Activated CD8-positive, alpha-beta memory T cell treated with anti-CD3 and anti-CD28 coated beads, Interleukin-2, amount 50 U/mL, for 24 hours (primary cell): Measurements from ENCODE around the gene SNUPN.

Experiments
- DNase-seq: peaks from one replicate; pipeline ENCODE4 v3.0.0-alpha.2; 2020; ENCODE audit errors: extremely low read depth

The SNUPN gene

DNA sequence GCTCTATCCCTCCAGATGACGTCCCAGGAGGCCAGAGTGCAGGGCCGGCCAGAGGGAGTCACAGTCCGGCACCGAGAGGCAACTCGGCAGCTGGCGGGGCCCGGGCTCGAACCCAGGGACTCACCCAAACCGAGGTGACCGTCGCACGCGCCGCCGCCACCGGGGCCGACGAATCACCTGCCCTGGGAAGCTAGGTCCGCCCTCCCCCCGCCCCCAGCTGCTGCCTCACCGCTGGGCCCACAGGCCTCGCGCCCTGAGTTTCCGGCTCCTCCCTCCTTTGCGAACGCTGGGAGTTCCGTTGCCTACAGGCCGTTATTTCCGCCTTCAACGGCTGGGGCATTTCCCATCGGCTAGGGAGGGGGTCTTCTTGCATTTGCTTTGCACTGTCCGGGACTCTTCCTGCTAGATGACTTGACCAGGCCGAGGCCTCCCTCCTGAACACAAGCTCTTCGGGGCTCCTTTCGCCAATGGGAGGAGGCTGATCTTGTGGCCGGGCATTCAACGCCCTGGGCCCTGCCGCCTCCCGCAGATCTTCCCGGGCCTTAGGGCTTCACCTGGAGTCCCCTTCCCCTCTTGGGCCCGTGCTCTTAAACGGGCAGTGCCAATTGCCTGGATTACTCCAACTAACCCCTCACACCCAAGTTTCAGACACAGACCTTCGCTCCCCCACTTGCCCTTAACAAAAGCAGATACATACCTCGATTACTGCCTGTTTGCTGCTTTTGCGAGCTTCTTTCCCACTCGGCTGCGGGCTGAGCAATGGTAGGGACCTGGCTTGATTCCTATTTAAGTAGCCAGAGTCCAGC is at the start of gene SNUPN:
Gene SNUPN, minus strand, starts transcription at position 184 of the 806 bp plus-strand sequence. CDS start 4,674 bp downstream, outside the sequence.
- DNase-seq = peak; percentile 86

DNA sequence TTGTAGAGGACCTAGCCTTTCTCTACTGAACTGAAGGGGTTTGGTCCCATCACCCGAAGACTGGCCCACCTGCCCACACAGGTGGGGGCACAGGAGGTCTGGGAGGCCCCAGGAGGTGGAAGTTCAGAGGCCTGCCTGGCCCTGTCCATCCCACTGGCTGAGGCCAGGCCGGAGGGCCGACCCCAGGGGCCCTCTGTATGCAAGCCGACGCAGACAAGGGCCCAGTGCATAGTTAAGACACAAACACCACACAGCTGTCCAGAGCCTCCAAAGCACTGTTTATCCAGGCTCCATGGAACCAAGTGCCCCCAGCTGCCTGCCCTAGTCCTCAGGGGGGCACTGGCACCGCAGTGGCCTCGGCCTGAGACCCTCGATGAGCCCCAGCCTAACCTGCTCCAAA is 48.8 kb upstream of the SNUPN start:
- DNase-seq = no peak

DNA sequence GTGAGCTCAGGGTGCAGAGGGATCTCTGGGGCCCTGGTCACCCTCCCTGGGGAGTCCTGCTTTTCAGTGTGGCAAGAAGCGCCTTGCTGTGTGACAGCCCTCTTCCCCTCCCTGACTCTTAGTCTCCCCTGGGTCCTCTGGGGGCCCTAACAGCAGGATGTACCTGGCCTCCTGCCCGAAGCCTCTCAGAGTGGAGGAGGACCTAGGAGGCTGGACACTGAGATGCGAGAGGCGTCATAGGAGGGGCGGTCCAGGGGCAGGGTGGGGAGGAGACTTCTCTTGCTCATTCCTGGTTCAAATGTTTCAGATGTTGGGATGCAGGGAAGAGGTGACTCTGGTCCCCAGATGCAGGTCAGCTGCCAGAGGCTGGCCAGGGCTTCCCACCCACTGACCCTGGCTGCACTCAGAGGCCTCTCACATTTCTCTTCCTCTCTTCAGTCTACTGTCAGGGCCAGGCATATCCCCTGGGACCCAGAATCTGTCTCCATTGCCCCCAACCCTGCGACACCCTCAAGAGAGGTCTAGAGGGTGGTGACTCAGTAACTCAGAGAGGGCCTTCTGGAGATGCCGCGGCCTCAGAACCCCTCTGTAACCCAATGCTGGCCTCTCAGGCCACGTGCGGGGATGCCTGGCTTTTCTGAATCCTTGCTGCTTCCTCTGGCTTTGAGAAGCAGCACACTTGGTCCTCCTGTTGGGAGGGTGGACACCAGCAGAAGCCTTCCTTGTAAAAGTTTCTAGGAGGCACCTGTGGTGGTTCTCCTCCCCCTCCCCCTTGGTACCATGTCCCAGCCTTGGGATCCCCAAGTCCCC is 48.1 kb upstream of the SNUPN start:
- DNase-seq = no peak

GRCh38 chr15:75672646-75673425 is 47.3 kb upstream of the SNUPN start:
- DNase-seq = no peak

DNA sequence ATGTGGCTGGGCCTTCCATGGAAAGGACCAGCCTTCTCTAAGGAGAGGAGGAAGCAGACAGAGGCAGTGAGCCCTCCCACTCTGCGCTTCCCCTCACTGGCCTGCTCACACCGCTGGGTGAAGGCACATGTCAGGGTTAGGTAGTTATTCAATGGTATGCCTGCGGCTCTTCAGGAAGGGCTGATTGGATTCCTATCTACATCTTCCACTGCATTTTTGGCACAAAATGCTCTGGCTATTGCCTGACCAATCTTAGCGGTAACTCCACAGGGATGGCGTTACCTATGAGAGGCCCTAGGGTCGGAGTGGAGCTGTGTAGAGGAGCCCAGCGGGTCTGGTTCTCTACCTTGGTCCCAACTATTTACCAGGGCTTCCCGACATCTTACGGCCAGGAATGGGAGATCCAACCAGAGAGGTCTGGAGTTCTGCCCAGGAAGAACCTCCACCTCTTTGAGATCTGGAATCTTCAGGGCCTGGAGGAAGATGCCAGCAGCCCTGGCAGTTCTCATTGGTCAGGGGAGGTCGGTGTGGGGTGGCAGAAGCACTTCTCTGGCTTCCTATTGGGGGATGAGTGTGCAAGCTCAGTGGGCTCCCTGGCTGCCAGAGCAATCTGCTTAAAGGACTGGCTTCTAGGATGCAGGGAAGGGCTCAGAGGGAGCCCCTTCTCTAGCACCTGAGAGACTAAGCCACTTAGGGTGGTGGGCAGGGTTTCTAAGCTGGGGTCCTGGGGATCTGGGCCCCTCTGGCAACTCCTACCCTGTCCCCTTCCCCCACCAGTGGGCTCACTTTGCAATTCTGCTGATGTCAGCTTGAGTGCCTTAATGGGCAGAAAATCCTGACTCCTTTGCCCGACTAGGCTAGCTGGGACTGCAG is 46.4 kb upstream of the SNUPN start:
- DNase-seq = no peak

DNA sequence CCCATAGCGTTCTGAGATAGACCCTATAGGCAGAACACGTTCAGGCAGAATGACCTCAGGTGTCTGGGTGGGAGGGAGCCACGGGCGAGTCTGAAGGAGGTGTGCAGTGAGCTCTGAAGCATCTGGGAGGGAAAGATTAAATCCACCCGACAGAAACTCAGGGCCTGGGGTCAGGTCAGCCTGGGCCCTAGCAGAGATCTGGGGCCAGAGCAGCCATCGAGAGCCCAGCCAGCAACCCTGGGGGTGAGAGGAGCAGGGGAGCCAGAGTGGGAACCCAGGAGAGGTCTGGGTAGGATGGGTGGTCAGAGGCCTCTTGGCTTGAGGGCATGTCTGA is 44.3 kb upstream of the SNUPN start:
- DNase-seq = no peak

- no peak for DNase-seq
These were observed 43.8 kb upstream of the SNUPN start for GRCh38 chr15:75669191-75669878.

DNA sequence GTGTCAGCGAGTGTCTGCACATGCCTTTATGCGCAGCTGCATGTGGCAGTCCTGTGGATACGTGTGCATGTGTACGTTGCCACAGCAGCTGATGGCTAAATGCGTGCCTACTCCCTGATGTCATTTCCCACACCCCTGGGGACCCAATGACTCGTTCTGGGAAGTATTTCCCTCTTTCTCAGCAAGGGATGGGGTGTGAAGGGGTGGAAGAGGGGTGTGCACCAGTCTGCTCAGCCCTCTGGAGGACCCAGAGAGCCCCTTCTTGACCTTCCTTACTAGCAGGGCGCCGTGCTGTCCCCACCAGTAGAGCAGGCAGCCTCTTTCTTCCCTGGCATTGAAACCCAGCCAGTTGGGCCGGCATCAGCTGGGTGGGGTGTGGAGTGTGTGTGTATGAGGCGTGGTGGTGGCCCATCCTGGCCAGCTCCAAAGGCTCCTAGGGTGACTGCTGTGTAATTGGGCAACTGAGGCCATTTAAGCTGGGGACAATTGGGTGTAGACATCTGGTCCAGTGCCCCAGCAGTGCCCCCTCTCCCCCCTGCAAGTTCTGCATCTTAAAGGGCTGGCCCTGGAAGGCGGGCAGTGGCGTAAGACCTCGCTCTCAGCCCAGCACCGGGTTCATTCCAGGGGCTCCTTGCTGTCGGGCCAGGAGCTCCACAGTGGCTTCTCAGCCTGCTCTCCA is 41.4 kb upstream of the SNUPN start:
- no peak for DNase-seq

- DNase-seq = no peak
These were observed 38.5 kb upstream of the SNUPN start for GRCh38 chr15:75663931-75664421.

DNA sequence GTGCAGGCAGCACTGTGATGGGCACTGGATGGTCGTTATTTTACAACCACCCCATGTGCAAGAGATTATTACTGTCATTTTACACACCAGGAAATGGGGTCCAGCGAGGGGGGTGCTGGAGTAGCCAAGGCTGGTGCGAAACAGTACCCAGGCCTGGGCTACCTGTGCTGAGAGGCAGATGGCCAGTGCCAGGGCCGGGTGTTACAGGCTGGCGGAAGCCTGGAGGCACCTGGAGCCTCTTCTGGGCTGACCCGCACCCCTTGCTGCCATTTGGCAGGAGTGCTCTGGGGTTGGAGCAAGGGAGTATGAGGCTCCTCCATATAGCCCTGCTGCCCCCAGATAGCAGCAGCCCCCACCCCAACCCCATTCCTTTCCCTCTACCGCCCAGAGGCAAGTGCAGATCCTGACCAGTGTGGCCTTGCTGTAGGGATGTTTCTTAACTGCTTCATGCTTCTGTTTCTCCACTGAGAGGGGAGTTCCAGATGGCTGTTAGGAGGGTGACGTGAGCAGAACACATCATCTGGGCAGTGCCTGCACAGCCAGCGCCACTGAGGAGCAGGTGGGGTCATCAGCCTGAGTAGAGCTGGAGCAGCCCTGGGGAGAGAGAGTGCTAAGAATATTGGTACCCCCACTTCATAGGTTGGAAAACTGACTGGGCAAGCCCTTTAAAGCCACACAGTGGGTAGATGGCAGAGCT is 37.4 kb upstream of the SNUPN start:
- no peak for DNase-seq

DNA sequence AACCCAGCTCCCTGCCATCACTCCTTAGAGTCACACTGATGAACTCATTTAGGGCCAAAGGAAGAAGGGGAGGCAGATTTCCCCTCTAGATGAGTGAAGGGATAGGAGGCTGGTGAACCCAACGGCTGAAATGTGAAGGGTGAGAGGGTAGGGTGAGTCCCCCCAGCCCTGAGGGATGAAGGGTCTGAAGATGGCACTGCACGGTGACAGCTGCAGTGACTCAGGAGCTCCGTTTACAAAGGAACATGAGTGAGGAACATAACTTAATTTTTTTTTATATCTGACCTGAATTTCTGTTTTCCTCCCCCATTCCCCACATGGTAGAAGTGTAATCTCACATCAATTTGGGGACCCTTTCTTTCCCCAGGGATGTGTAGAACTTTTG is 36.2 kb upstream of the SNUPN start:
- DNase-seq = no peak

- DNase-seq = no peak
These were observed 35.7 kb upstream of the SNUPN start for GRCh38 chr15:75661100-75661755.

DNA sequence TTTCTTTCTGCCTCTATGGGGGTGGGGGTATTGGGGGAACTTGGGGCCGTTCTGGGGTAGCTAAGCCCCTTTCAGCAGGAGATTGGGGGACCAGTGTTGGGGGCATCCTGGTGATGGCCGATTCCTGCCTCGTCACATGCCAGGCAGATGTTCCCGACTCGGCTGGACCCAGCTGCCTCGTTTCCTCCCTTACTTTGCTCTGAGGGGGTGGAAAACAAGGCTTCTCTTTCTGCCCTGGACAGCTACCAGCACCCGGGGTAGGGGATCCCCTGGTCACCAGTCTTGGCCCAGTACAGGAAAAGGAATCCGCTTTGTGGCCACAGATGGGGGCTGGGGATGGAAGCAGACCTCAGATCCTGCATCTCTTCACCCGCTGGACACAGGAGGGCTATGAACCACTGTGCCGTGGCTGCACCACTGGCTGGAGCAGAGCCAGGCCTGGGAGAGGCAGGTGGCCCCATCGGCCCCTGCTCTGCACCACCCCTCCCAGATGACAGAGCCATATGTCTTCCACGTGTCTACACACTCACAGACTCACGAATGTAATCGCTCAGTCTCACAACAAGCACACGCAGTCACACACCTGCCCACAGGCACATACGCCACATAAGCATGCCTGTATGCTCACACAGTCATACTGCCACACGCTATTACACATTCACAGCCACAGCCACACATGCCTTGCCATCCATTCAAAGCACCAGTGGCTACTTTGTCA is 34.6 kb upstream of the SNUPN start:
- no peak for DNase-seq

DNA sequence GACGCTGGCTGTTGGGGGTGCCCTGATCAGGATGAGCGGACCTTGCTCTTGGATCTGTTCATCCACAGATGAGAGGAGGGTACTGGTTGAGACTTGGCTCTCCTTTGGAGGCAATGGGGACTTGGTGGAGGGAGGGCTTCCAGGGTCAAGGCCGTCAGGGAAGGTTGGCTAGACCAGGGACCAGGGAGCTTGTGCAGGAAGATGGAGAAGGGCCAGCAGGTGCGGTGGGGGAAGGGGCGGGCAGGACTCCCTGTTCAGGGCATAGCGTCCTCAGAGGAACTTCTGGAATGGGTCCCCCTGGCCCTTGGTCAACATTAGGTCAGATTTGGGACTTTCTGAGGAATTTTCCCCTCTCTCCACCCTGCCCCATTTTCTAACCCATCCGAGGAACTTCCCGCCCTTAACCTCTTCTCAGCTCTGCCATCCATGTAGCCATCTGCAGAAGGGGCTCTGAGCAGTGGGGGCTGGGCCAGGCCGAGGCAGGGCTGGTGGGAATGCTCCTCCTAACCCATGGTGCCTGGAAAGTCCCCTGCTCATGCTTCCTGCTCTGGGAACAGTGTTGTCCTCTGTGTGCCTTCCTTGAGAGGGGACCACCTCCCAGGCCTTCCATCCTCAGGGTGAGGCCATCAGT is 33.7 kb upstream of the SNUPN start:
- no peak for DNase-seq

DNA sequence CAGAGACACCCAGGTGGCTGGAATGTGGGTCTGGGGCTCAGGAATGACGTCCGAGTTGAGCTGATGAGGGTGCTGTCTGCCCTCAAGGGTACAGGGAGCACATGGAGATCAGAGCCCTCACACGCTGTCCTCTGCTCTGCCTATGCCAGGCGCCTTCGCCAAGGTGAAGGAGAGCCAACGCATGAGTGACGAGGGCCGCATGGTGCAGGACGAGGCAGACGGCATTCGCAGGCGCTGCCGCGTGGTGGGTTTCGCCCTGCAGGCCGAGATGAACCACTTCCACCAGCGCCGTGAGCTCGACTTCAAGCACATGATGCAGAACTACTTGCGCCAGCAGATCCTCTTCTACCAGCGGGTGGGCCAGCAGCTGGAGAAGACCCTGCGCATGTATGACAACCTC is 31.3 kb upstream of the SNUPN start:
- DNase-seq = no peak

DNA sequence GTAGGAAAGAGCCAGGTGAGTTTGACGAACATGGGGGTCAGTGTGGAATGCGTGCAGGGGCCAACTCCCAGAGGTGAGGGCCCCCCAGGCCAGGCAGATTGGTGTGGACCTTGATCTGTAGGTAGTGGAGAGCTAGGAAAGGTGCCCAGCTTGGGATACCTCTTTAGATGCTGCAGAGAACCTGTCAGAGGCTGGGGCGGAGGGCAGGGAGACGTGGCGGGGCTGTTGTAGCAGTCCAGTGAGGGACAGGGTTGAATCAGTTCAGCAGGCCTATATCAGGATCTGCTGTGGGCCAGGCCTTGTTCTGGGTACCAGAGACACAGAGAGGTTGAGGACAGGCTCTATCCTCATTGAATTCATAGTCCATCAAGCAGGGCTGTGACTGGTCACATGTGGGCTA is 30.8 kb upstream of the SNUPN start:
- DNase-seq = no peak

DNA sequence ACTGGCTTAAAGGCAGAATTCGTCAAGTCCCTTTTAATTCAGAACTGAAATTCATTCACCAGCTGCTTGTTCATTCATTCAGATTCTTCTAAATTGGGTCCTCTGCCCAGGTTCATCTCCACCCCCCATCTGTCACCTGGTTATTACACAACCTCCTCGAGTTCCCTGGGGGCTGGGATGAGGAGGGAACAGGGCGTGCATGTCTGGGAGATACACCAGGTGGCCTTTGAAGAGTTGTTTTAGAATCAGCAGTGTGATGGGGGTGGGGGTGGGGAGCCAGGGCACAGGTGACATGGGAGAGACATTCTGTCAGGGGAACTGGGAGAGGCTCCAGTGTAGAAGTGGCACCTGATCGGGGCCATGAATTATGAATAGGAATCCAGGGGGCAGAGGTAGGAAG is 30.4 kb upstream of the SNUPN start:
- no peak for DNase-seq
